PC-9 (cell line): Measurements from ENCODE around the gene EVC.

ENCODE experiments used
- EZH2 ChIP-seq: fragments of 200-600 bp; sonication (generic); IDR thresholded peaks from 2 replicates; pipeline ENCODE4 v1.8.0; 2017; ENCODE audit warnings: antibody characterized with exemption, low read depth
- TF ChIP-seq, protein P1 (sequence below): fragments of 200-600 bp; sonication (generic); conservative IDR thresholded peaks from 2 replicates; pipeline ENCODE4 v1.6.1; 2017; ENCODE audit warnings: mixed run types, antibody characterized with exemption, mild to moderate bottlenecking, moderate library complexity

DNA sequence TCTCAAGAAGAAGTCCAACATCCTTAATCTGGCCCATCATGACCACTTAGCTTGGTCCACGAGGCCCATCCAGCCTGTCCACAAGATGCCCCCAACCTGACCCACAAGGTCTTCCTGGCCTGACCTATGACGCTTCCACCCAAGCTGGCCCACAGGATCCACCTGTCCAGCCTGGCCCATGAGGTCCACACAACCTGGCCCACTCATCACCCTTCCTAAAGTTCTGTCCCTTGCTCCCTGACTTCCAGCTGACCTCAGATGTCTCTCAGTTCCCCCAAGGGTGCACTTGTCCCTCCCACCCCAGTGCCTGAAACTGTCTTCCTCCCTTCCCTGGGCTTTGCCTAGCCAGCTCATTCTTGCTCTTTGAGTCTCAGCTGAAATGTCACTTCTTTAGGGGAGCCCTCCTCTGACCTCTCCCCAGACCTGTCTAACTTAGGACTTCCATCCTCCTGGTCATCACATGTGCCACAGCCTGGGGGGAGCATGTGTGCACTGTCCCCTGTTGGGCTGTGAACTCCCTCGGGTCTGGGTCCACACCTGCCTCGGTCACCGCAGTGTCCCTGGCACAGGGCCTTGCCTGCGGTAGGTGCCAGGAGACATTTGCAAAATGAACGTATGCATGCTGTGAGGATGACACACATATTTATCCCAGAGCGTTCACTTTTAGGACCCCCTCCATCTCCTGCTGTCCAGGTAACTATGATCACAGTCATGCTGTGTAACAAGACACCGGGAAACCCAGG lies 61.7 kb downstream of the EVC start:
- TF ChIP-seq, protein P1, sequence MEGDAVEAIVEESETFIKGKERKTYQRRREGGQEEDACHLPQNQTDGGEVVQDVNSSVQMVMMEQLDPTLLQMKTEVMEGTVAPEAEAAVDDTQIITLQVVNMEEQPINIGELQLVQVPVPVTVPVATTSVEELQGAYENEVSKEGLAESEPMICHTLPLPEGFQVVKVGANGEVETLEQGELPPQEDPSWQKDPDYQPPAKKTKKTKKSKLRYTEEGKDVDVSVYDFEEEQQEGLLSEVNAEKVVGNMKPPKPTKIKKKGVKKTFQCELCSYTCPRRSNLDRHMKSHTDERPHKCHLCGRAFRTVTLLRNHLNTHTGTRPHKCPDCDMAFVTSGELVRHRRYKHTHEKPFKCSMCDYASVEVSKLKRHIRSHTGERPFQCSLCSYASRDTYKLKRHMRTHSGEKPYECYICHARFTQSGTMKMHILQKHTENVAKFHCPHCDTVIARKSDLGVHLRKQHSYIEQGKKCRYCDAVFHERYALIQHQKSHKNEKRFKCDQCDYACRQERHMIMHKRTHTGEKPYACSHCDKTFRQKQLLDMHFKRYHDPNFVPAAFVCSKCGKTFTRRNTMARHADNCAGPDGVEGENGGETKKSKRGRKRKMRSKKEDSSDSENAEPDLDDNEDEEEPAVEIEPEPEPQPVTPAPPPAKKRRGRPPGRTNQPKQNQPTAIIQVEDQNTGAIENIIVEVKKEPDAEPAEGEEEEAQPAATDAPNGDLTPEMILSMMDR, result no peak
- TF ChIP-seq EZH2, result no peak
